CD14-positive monocyte (primary cell): ENCODE results near the gene HINT3. TPM values are rescaled to one million over a fixed set of nuclear protein-coding genes. Genes with fewer than 3 reads are reported as not detected.
"Not testable (repeated sequence)": the region's sequence is repeated elsewhere in the genome, so short reads cannot be mapped to it uniquely, and the experiment has no call there.

ENCODE experiments used
- DNase-seq, 3 donors: peaks; one replicate each; pipeline ENCODE4 v3.0.0-alpha.2; 2011 to 2022
- H2AFZ ChIP-seq: 2 replicates; pipeline ENCODE4 v1.6.0; 2012; ENCODE audit warnings: mild to moderate bottlenecking, low read depth, low read length, inconsistent platforms; ENCODE audit not compliant: insufficient read depth, poor library complexity, severe bottlenecking
- H3K27ac ChIP-seq, 2 donors: 1 replicate in 1 of 2; 2 replicates in 1 of 2; pipeline ENCODE4 v1.5.1; 2012 to 2013; ENCODE audit warnings: low read length in 2 of 2, control low read depth in 1 of 2, inconsistent platforms in 1 of 2, low read depth in 1 of 2, mild to moderate bottlenecking in 1 of 2
- H3K27me3 ChIP-seq, 2 donors: one replicate each; pipeline versions ENCODE4 v1.6.0 to v1.6.1; 2011 to 2013; ENCODE audit warnings: low read length in 2 of 2; ENCODE audit not compliant: control insufficient read depth in 2 of 2, insufficient read depth in 2 of 2
- H3K36me3 ChIP-seq, 2 donors: replicated peaks in 1 of 2; 1 replicate in 1 of 2; 2 replicates in 1 of 2; pipeline versions ENCODE4 v1.5.1 to v1.6.1; 2012 to 2013; ENCODE audit warnings: low read length in 2 of 2, control low read depth in 1 of 2, inconsistent platforms in 1 of 2, mild to moderate bottlenecking in 1 of 2; ENCODE audit not compliant: insufficient read depth in 2 of 2, control insufficient read depth in 1 of 2
- H3K4me1 ChIP-seq, 2 donors: 1 replicate in 1 of 2; 2 replicates in 1 of 2; pipeline versions ENCODE4 v1.5.1 to v1.6.1; 2012 to 2013; ENCODE audit warnings: low read length in 2 of 2, control low read depth in 1 of 2, inconsistent platforms in 1 of 2, mild to moderate bottlenecking in 1 of 2, moderate library complexity in 1 of 2; ENCODE audit not compliant: insufficient read depth in 2 of 2, control insufficient read depth in 1 of 2
- H3K4me2 ChIP-seq: replicated peaks from 2 replicates; pipeline ENCODE3; 2012; ENCODE audit warnings: low read length, moderate library complexity, mild to moderate bottlenecking; ENCODE audit not compliant: poor library complexity, severe bottlenecking; ENCODE audit errors: extremely low read depth
- H3K4me3 ChIP-seq, 3 experiments: fragments of 200-600 bp in 1 of 3; sonication (generic) in 1 of 3; replicated peaks in 1 of 3; 1 replicate in 2 of 3; 2 replicates in 1 of 3; pipeline ENCODE4 v1.5.1; 2011 to 2013; ENCODE audit warnings: low read length in 3 of 3, mild to moderate bottlenecking in 3 of 3, control low read depth in 2 of 3, low read depth in 2 of 3, inconsistent platforms in 1 of 3, moderate library complexity in 1 of 3
- H3K79me2 ChIP-seq: 2 replicates; pipeline ENCODE4 v1.6.0; 2012; ENCODE audit warnings: mild to moderate bottlenecking, control low read depth, inconsistent platforms, low read length, moderate library complexity; ENCODE audit not compliant: insufficient read depth
- H3K9ac ChIP-seq: 2 replicates; pipeline ENCODE4 v1.6.0; 2017; ENCODE audit warnings: low read length, mild to moderate bottlenecking; ENCODE audit not compliant: insufficient read depth, poor library complexity, severe bottlenecking
- H3K9me3 ChIP-seq, 2 donors: replicated peaks in 1 of 2; 1 replicate in 1 of 2; 2 replicates in 1 of 2; pipeline versions ENCODE4 v1.5.1 to v1.6.1; 2012 to 2013; ENCODE audit warnings: low read length in 2 of 2, control low read depth in 1 of 2; ENCODE audit not compliant: control insufficient read depth in 1 of 2, insufficient read depth in 1 of 2
- H4K20me1 ChIP-seq: 2 replicates; pipeline ENCODE4 v1.6.0; 2012; ENCODE audit warnings: mild to moderate bottlenecking, low read length, control low read depth, moderate library complexity; ENCODE audit not compliant: insufficient read depth
- H3K27ac Mint-ChIP-seq, 7 donors: one replicate each; pipeline ENCODE4 v1.8.0; 2020; ENCODE audit warnings: mild to moderate bottlenecking in 7 of 7, mixed read lengths in 7 of 7, moderate library complexity in 6 of 7, inconsistent platforms in 2 of 7
- H3K27me3 Mint-ChIP-seq, 3 donors: one replicate each; pipeline ENCODE4 v1.8.0; 2021 to 2022; ENCODE audit warnings: low read depth in 3 of 3, mild to moderate bottlenecking in 3 of 3, mixed read lengths in 3 of 3, moderate library complexity in 3 of 3, inconsistent platforms in 1 of 3
- H3K36me3 Mint-ChIP-seq, 2 donors: one replicate each; pipeline ENCODE4 v1.8.0; 2020; ENCODE audit warnings: mixed read lengths in 2 of 2, inconsistent platforms in 1 of 2, mild to moderate bottlenecking in 1 of 2
- H3K4me1 Mint-ChIP-seq: one replicate; pipeline ENCODE4 v1.8.0; 2020; ENCODE audit warnings: mild to moderate bottlenecking, mixed read lengths
- H3K4me3 Mint-ChIP-seq, 2 donors: one replicate each; pipeline ENCODE4 v1.8.0; 2020; ENCODE audit warnings: mild to moderate bottlenecking in 2 of 2, mixed read lengths in 2 of 2, moderate library complexity in 1 of 2
- H3K9me3 Mint-ChIP-seq, 7 donors: one replicate each; pipeline ENCODE4 v1.8.0; 2020 to 2022; ENCODE audit warnings: mixed read lengths in 7 of 7, mild to moderate bottlenecking in 6 of 7, moderate library complexity in 6 of 7, inconsistent platforms in 2 of 7
- WGBS: methylation state at CpG from one replicate; pipeline ENCODE4 v1.1.5; 2013; ENCODE audit warnings: missing lambda C conversion rate; ENCODE audit not compliant: insufficient coverage; 5-methylcytosine and 5-hydroxymethylcytosine counted together
- intact Hi-C, 2 donors: fragments of 100-400 bp; cut with micrococcal nuclease; formaldehyde crosslinking; loops; one replicate each; pipeline versions ENCODE4 v1.15.0 to v1.15.1; 2023
- polyA plus RNA-seq, 3 donors: library from polyadenylated mRNA; depleted of rRNA in 1 of 3; unstranded in 2 of 3; stranded (reverse) in 1 of 3; fragments of 300-500 nt in 2 of 3; fragments of >200 nt in 1 of 3; fragmentation: Illumina TruSeq in 2 of 3; gene quantifications; 1 replicate in 2 of 3; 2 replicates in 1 of 3; pipeline ENCODE4 v1.2.3, GENCODE V29; 2012 to 2021
- TF ChIP-seq, protein P1 (sequence below): fragments of 200-600 bp; IDR thresholded peaks from one replicate; pipeline ENCODE4 v1.8.0; 2022; ENCODE audit warnings: antibody characterized with exemption, mild to moderate bottlenecking

HINT3 gene
- polyA plus RNA-seq, 3 donors, result 5.3 to 18.0 (median 12.3) TPM

DNA sequence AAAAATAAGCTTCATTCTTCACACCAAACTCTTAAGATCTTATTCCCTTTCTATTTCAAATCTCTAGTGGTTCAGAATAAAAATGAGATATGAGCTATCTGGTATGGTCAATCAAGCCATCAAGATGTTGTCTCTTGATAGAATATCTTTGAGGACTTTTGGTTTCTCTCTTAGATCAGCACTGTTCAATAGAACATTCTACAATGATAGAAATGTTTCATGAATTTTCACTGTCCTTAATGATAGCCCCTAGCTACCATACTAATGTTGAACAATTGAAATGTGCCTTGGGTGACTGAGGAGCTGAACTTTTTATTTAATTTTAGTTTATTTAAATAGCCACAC, 24.1 kb upstream of the HINT3 start:
- Histone ChIP-seq H2AFZ (no peak overlapping the region), H3K27ac (no peak overlapping the region), H3K9me3 (no peaks in the 10 kb centered on the region), H3K27me3 (no peaks in the 10 kb centered on the region), H3K4me1 (peaks cover 8 to 9% of the 10 kb centered on the region in 2 donors), H3K79me2 (no peaks in the 10 kb centered on the region), H3K4me3 (no peak overlapping the region), H3K9ac (no peak overlapping the region), H3K4me2 (no peak overlapping the region), H3K36me3 (peaks cover 9 to 37% of the 10 kb centered on the region in 2 donors), H4K20me1 (no peaks in the 10 kb centered on the region)
- TF ChIP-seq, protein P1, sequence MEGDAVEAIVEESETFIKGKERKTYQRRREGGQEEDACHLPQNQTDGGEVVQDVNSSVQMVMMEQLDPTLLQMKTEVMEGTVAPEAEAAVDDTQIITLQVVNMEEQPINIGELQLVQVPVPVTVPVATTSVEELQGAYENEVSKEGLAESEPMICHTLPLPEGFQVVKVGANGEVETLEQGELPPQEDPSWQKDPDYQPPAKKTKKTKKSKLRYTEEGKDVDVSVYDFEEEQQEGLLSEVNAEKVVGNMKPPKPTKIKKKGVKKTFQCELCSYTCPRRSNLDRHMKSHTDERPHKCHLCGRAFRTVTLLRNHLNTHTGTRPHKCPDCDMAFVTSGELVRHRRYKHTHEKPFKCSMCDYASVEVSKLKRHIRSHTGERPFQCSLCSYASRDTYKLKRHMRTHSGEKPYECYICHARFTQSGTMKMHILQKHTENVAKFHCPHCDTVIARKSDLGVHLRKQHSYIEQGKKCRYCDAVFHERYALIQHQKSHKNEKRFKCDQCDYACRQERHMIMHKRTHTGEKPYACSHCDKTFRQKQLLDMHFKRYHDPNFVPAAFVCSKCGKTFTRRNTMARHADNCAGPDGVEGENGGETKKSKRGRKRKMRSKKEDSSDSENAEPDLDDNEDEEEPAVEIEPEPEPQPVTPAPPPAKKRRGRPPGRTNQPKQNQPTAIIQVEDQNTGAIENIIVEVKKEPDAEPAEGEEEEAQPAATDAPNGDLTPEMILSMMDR, result no peak
- H3K36me3 Mint-ChIP-seq, result peaks cover 24 to 32% of the 10 kb centered on the region in 2 donors
- no peak for DNase-seq
- H3K4me1 Mint-ChIP-seq, result peaks cover 10% of the 10 kb centered on the region
- peaks cover 0 to 3% (median 0%) of the 10 kb centered on the region in 7 donors for H3K9me3 Mint-ChIP-seq
- intact Hi-C loops, result no loop called here
- H3K27me3 Mint-ChIP-seq, result peaks cover 0 to 2% (median 0%) of the 10 kb centered on the region in 3 donors
- no peak overlapping the region for H3K4me3 Mint-ChIP-seq
- no peak overlapping the region for H3K27ac Mint-ChIP-seq

DNA sequence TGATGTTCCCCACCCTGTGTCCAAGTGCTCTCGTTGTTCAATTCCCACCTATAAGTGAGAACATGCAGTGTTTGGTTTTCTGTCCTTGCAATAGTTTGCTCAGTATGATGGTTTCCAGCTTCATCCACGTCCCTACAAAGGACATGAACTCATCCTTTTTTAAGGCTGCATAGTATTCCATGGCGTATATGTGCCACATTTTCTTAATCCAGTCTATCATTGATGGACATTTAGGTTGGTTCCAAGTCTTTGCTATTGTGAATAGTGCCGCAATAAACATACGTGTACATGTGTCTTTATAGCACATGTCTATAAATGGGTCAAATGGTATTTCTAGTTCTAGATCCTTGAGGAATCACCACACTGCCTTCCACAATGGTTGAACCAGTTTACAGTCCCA, 21.1 kb upstream of the HINT3 start:
- no CpG with 5 or more reads among the region's 5 CpGs for WGBS
- peaks cover 0 to 15% of the 10 kb centered on the region in 2 donors for H3K36me3 ChIP-seq
- H3K4me2 ChIP-seq, H3K9ac ChIP-seq, H2AFZ ChIP-seq, H3K4me1 ChIP-seq, H3K27ac ChIP-seq, H3K4me3 ChIP-seq, H3K27ac Mint-ChIP-seq, H3K4me1 Mint-ChIP-seq, H3K9me3 Mint-ChIP-seq, H3K27me3 ChIP-seq, intact Hi-C loops, H3K4me3 Mint-ChIP-seq, H4K20me1 ChIP-seq, H3K79me2 ChIP-seq, DNase-seq, H3K9me3 ChIP-seq, H3K27me3 Mint-ChIP-seq: not testable (repeated sequence)
- peaks cover 10 to 14% of the 10 kb centered on the region in 2 donors for H3K36me3 Mint-ChIP-seq
